Ramos (cell line): ENCODE data around the gene RNF114.

ENCODE experiments used
- in situ Hi-C: fragments of 300-500 bp; cut with MboI; formaldehyde crosslinking; loops from one replicate; pipeline ENCODE4 v1.14.3; 2022; ENCODE audit warnings: low sequenced_read_pairs; ENCODE audit not compliant: unreplicated experiment

Gene RNF114

DNA sequence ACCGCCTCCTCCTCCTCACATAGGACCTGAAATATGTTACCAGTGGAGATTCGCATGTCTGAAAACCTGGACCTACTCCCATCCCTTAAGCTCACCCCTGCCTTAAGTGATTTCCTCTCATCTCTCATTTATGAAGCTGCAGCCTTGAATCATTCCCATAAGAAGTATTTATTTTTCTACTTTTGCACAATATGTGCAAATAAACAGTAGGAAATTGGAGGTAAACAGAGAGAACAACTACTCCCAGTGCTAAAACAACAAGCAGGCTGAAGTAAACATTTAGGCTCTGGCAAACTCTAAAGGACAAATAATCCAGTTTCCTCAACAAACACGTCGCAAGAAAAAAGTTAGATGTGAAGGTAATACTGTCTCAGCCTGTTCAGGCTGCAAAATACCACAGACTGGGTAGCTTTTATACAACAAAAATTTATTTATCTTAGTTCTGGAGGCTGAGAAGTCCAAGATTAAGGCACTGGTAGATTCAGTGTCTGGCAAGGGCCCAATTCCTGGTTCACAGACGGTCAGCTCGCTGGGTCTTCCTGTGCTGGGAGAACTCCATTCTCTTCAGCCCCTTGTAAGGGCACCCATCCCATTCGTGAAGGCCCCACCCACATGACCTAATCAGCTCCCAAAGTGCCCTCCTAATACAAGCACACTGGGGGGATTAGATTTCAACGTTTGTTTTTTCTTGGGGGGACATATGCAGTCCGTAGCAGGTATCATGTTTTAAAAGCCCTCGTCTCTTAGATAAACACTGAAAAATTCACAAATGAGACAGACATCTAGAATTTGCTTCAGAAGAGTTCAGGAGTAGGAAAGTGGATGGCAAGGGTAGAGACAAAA is 36.4 kb upstream of the RNF114 start:
- in situ Hi-C loops: loop anchor here (10.0 kb wide), 1 partner anchor 565 kb away; no protein-coding TSS in a partner anchor

GRCh38 chr20:49901588-49901987 is 34.6 kb upstream of the RNF114 start:
- in situ Hi-C loops: no loop called here

GRCh38 chr20:49904440-49905214 is 31.6 kb upstream of the RNF114 start:
- in situ Hi-C loops: no loop called here

DNA sequence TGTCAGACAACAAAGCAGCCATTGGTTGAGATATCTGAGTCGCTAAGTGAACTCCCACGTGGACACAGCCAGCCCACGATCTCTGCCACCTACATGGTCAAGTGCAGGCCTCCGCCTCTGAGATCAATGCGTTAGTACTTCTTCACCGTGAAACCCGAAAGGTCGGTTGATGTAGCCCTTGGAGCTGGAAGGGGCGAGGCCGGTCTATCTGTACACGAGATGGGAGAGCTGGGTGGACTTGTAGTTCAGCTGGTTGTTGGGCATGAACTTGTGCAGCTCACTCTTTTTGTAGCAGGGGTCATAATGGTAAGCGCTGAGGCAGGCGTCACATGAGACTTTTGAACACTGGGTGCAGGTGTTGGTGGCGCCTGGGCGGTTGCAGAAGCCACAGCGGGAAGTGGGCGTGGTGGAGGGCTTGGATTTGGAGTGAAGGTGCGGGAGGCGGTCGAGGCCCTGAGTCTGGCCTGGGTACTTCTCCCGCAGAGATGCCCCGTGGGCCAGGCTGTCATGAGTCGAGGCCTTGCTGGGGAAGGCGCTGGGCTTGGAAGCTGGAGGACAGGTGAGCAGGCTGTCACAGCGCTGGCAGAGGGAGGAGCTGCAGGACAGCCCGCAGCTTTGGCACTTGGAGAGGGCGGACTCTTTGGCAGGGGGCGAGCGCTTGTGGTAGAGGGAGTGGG is 30.6 kb upstream of the RNF114 start:
- in situ Hi-C loops: no loop called here

GRCh38 chr20:49906101-49906604 is 30.0 kb upstream of the RNF114 start:
- in situ Hi-C loops: no loop called here

DNA sequence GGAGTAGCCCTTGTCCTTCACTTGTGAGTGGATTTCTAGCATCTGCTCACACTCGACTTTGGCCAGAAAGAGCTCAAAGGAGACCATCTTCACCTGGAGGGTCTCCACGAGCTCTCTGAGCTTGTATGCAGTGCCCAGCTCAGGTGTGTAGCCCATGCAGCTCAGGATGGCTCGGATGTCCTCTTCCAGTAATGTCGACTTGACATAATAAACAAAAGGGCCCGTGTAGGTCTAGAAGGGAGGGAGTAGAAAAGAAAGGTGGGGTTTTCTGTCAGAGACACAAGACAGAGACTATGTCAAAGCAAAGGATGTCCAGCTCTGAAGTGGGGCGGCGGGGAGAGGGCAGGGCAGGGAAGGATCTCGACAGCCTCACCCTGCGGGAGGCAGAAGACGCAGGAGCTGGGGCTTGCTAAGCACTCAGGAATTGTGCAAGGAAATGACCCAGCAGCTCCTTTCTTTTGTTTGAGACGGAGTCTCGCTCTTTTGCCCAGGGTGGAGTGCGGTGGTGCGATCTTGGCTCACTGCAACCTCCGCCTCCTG is 29.5 kb upstream of the RNF114 start:
- in situ Hi-C loops: no loop called here

GRCh38 chr20:49907405-49908257 is 28.6 kb upstream of the RNF114 start:
- in situ Hi-C loops: no loop called here

DNA sequence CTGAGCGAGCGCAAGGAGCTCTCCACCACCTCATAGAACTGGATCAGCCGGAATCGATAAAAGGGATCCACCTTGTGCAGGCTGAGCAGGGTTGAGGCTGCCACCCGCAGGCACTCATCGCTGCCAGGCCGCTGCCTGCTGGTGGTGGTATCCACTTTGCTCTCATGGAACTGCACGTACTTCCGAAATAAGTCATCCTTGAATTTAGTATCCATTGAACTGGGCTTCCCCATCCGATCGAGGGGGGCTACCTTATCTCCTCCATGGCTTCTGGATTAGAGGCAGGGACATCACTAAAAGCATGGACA is 28.0 kb upstream of the RNF114 start:
- in situ Hi-C loops: no loop called here

- in situ Hi-C loops: no loop called here
Measured at GRCh38 chr20:49909499-49910339, 26.5 kb upstream of the RNF114 start.

DNA sequence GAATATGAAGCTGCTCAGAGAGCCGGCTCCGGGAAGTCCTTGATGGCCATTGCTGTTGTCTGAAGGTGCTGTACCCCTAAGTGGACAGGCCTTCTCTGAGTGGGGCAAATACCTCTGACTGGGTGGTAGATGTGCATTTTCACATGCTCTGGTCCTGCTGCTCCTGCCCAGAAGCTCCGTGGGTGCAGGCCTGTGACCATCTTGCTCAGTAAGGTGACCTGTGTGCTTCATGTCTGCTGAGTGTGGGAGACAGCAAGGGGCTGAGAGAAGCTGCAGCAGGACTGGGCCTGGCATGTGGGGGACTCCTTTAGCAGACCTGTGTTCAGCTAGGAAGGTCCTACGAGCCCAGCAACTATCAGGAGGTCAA is 25.9 kb upstream of the RNF114 start:
- in situ Hi-C loops: no loop called here

DNA sequence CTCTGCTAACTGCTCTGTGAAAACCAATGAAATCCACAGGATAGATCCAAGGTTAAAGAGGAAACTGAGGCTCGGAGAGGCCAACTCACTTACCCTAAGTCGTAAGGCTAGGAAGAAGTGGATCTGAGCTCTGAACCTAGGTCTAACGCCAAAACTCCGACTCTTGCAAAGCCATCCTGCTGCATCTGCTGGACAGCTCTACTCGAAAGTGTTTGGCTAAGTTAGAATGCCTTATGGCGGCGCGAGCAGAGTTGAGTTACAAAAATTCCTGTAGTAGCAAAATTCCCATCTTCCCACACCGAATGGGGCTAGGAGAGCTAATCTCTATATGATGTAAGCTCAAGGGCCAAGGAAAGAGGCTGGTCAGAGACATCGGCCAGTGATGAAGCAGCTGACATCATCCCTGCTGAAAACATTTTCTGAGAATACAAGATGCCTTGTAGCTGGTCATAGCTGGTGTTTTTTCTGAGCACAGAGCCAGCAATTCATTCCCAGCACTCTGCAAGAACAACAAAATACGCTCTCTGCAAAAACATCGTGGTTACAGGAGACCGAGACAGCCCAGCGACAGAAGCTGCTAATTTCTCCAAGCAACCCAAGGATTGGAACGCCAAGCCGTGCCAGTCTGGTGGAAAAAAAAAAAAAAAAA is 22.7 kb upstream of the RNF114 start:
- in situ Hi-C loops: no loop called here

DNA sequence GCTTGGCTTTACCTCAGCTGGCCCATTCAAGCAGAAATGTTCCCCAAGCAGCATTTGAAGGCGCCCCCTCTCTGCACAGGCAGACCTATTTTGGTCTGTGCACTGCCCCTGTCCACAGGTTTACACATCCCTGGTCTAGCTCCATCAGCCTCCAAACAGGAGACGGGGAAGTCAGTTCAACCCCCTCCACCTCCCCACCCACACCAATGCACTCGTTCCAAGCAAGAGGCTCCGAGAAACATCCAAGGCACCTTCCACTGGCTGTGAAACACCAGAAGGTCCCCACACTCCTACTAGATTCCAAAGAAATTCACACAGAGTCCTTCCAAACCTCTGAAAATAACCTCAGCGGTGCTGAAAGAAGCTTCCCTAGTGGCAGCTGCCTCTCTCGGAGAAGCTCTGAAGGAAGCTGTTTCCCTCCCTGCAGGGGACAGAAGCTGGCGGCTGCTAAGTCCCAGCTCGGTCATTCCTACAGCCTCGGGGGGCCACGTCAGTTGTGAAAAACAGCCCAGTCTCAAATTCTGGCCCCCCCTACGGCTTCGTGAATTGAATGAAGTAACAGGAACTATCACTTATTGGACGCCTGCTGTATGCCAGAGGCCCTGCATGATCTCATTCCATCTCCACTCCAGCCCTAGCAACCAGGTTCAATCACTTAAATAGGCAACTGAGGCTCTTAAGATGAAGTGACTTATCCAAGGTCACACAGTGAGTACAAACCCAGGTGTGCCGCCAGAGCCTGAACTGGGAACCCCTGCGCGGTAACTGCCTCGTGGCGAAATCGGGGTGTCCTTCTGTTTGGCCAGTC is 21.7 kb upstream of the RNF114 start:
- in situ Hi-C loops: no loop called here

DNA sequence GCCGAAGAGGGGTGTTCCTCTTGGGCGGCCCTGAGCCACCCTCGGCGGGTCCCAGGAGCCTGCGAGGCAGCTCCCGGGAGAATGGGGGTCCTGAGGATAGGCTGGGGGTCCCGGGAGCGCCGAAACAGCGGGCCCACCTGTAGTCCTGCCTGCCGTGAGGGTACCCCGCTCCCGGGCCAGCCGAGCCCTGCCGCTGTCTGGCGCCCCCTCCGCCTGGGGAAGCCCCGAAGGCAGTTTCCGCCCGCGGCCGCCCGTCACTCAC is 21.1 kb upstream of the RNF114 start:
- in situ Hi-C loops: no loop called here

GRCh38 chr20:49915380-49916145 is 20.6 kb upstream of the RNF114 start, which contains the start of gene SPATA2:
Gene SPATA2, minus strand, starts transcription at chr20:49915529. Its CDS starts 7,039 bp downstream, at chr20:49908490.
- in situ Hi-C loops: no loop called here

GRCh38 chr20:49916146-49917002 is 19.8 kb upstream of the RNF114 start:
- in situ Hi-C loops: no loop called here

DNA sequence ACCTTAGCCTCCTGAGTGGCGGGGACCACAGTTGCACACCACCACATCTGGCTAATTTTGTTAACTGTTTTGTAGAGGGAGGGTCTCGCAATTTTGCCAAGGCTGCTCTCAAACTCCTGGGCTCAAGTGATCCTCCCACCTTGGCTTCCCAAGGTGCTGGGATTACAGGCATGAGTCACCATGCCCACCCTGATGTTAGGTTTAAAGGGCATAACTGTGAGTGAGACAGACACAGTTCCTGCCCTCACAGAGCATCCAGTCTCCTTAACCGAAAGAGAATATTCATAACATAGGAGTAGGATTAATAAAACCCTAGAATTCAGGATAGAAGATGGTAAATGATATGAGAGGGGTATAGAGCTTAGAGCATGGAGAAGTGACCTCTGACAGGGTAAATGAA is 17.8 kb upstream of the RNF114 start:
- in situ Hi-C loops: no loop called here
